ENCODE data around the gene DYSF.
"Not testable (repeated sequence)": the region's sequence is repeated elsewhere in the genome, so short reads cannot be mapped to it uniquely, and the experiment has no call there.

The DYSF gene

DNA sequence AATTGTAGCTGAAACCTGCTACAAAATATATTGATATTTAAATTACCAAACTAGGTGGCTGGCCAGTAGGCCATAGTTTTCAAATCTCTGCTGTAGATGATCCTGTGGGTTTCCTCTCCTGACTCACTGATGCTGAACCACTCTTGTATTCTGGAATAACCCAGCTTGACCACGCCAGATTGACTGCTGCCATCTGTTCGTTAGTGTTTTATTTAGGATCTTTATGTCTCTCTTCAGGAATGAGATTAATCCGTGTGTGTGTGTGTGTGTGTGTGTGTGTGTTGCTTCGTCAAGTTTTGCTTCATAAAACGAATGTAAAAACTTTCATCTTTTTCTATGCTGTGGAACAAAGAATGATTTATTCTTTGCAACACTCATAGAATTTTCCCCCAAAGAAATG lies 187.1 kb downstream of the DYSF start:
- Histone ChIP-seq H3K27me3 (no peaks in the 10 kb centered on the region), H3K4me1 (ENCODE audit: control insufficient read depth in 1 of 2, insufficient read depth in 1 of 2, low read depth in 1 of 2, low read length in 1 of 2) (peaks cover 49 to 50% of the 10 kb centered on the region in 2 experiments), H3K9me3 (no peaks in the 10 kb centered on the region), H3K27ac (no peak overlapping the region), H3K36me3 (peaks cover 50% of the 10 kb centered on the region), H3K4me3 (ENCODE audit: low read depth in 1 of 2, low read length in 1 of 2) (no peak overlapping the region)
- TF ChIP-seq, protein P1, sequence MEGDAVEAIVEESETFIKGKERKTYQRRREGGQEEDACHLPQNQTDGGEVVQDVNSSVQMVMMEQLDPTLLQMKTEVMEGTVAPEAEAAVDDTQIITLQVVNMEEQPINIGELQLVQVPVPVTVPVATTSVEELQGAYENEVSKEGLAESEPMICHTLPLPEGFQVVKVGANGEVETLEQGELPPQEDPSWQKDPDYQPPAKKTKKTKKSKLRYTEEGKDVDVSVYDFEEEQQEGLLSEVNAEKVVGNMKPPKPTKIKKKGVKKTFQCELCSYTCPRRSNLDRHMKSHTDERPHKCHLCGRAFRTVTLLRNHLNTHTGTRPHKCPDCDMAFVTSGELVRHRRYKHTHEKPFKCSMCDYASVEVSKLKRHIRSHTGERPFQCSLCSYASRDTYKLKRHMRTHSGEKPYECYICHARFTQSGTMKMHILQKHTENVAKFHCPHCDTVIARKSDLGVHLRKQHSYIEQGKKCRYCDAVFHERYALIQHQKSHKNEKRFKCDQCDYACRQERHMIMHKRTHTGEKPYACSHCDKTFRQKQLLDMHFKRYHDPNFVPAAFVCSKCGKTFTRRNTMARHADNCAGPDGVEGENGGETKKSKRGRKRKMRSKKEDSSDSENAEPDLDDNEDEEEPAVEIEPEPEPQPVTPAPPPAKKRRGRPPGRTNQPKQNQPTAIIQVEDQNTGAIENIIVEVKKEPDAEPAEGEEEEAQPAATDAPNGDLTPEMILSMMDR (IDR thresholded peaks at IDR 0.05), result no peak

DNA sequence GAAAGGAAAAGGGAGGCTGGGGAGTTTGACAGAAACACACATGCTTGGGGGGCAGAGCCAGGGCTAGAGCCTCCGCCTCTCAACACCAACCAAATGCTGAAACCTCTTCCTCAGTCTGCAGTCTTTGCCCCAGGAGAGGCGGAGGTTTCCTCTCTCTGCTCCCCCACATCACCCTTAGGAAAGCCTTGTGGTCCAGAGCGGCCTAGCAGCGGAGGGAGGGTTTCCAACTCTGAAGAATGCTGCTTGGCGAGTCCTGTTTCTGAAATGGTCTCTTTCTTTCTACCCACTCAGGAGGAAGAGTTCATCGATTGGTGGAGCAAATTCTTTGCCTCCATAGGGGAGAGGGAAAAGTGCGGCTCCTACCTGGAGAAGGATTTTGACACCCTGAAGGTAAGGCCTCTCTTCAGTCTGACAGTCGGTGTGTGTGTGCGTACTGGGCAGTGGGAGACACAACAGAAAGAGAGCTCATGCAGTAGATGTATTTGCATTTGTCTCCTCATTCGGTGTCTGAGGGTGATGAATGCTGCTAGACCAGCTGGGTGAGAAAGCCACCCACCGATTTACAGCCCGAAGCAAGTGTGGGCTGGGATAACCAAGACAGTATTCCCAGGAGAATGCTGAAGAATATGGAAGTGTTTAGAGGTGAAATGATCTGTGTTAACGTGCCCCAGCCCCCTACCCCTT lies 190.5 kb downstream of the DYSF start:
- Histone ChIP-seq H3K9me3 (no peaks in the 10 kb centered on the region), H3K36me3 (peaks cover 61% of the 10 kb centered on the region), H3K4me3 (ENCODE audit: low read depth in 1 of 2, low read length in 1 of 2) (no peak overlapping the region), H3K4me1 (ENCODE audit: control insufficient read depth in 1 of 2, insufficient read depth in 1 of 2, low read depth in 1 of 2, low read length in 1 of 2) (peaks cover 44 to 46% of the 10 kb centered on the region in 2 experiments), H3K27ac (peak overlapping the region; percentile 1), H3K27me3 (no peaks in the 10 kb centered on the region)
- TF ChIP-seq, protein P1 (IDR thresholded peaks at IDR 0.05), result no peak

DNA sequence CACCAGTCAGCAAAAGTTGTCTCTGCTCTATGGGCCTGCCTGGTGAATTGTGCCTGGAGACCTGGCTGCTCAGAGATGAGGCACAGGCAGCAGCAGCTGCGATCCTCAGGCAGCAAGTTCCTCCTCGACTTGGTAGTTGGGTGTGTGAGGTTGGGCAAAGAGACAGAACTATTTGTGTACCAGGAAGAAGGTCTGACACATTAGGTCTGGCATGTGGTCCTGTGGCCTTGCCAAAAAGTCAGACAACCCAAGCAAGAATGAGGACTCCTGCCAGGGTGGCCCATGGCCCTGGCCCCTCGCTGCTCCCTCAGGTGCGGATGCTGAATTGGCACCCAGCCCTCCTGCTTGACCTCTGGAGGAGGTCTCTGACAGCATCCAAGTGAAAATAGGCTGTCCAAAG lies 192.7 kb downstream of the DYSF start:
- TF ChIP-seq, protein P1 (IDR thresholded peaks at IDR 0.05), result no peak
- H3K4me1 ChIP-seq (ENCODE audit: control insufficient read depth in 1 of 2, insufficient read depth in 1 of 2, low read depth in 1 of 2, low read length in 1 of 2), result peaks cover 29 to 33% of the 10 kb centered on the region in 2 experiments
- H3K27me3 ChIP-seq, result no peaks in the 10 kb centered on the region
- no peaks in the 10 kb centered on the region for H3K9me3 ChIP-seq
- peaks cover 50% of the 10 kb centered on the region for H3K36me3 ChIP-seq
- H3K27ac ChIP-seq, result peak overlapping the region; percentile 68
- H3K4me3 ChIP-seq (ENCODE audit: low read depth in 1 of 2, low read length in 1 of 2), result no peak overlapping the region

DNA sequence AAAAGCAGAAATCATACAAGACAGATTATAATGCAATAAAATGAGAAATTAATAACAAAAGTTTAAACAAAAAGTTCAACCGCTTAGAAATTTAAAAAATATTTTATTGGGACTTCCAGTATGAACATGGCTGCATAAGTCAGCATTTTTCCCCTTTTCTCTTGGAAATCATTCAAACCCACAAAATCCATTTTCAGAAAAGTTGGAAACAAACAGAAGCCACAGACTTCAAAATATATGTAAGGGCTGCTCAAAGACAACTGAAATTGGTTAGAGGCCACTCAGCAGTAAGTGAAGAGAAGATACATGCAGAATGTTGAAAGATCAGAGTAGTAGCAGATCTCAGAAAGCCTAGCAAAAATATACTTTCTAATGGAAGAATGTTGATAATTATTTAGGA lies 194.0 kb downstream of the DYSF start:
- no peaks in the 10 kb centered on the region for H3K9me3 ChIP-seq
- H3K4me1 ChIP-seq (ENCODE audit: control insufficient read depth in 1 of 2, insufficient read depth in 1 of 2, low read depth in 1 of 2, low read length in 1 of 2), result peaks cover 29 to 33% of the 10 kb centered on the region in 2 experiments
- H3K27me3 ChIP-seq, result no peaks in the 10 kb centered on the region
- no peak overlapping the region for H3K4me3 ChIP-seq (ENCODE audit: low read depth in 1 of 2, low read length in 1 of 2)
- H3K27ac ChIP-seq, result peak overlapping the region; percentile 68
- peaks cover 43% of the 10 kb centered on the region for H3K36me3 ChIP-seq
- TF ChIP-seq, protein P1 (IDR thresholded peaks at IDR 0.05), result no peak

DNA sequence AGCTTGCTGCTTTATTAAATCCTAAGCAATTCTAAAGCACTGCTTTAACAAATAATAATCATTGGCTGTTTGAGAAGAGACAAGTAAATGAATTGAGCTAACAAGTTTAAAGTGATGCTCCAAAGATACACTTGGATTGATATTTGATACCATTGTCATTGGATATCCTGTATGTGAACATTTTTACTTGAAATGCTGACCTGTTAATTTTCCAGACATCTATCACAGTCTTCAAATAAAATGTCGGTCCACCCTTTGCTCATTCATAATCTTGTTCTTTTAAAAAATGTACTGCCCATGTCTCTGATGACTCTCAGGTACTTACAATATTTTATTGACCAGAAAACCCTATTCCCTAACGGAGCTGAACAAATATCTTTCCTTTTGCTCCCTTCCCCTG lies 202.1 kb downstream of the DYSF start:
- peaks cover 14% of the 10 kb centered on the region in 2 experiments for H3K4me1 ChIP-seq (ENCODE audit: control insufficient read depth in 1 of 2, insufficient read depth in 1 of 2, low read depth in 1 of 2, low read length in 1 of 2)
- TF ChIP-seq, protein P1 (IDR thresholded peaks at IDR 0.05), result no peak
- H3K27ac ChIP-seq, result no peak overlapping the region
- H3K36me3 ChIP-seq, result peaks cover 65% of the 10 kb centered on the region
- no peaks in the 10 kb centered on the region for H3K27me3 ChIP-seq
- no peaks in the 10 kb centered on the region for H3K9me3 ChIP-seq
- no peak overlapping the region for H3K4me3 ChIP-seq (ENCODE audit: low read depth in 1 of 2, low read length in 1 of 2)

DNA sequence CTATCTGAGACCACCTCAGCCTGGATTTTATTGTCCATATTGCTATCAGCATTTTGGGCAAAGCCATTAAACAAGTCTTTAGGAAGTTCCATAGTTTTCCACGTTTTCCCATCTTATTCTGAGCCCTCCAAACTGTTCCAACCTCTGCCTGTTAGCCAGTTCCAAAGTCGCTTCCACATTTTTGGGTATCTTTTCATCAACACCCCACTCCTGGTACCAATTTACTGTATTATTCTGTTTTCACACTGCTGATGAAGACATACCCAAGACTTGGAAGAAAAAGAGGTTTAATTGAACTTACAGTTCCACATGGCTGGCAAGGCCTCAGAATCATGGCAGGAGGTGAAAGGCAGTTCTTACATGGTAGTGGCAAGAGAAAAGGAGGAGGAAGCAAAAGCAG lies 204.9 kb downstream of the DYSF start:
- not testable (repeated sequence) for H3K27ac ChIP-seq; H3K9me3 ChIP-seq; H3K4me3 ChIP-seq (ENCODE audit: low read depth in 1 of 2, low read length in 1 of 2); H3K27me3 ChIP-seq
- H3K36me3 ChIP-seq, result peaks cover 84% of the 10 kb centered on the region
- peaks cover 34 to 39% of the 10 kb centered on the region in 2 experiments for H3K4me1 ChIP-seq (ENCODE audit: control insufficient read depth in 1 of 2, insufficient read depth in 1 of 2, low read depth in 1 of 2, low read length in 1 of 2)
